ENCODE data around the gene TNNC2. TPM values are rescaled to one million over a fixed set of nuclear protein-coding genes. Genes with fewer than 3 reads are reported as not detected.
"Not testable (repeated sequence)": the region's sequence is repeated elsewhere in the genome, so short reads cannot be mapped to it uniquely, and the experiment has no call there.

Gene TNNC2
- total and polyA plus RNA-seq, 12 donors = 1.4 to 16.9 (median 3.9) TPM; not detected in 2

GRCh38 chr20:45798935-45799642 lies 28.0 kb downstream of the TNNC2 start:
- no peaks in the 10 kb centered on the region for H3K4me1 ChIP-seq (replicated peaks in 1 of 2)
- H3K27ac ChIP-seq = no peak overlapping the region
- H3K36me3 ChIP-seq (replicated peaks in 1 of 2) = peaks cover 0 to 62% of the 10 kb centered on the region in 2 donors
- no peak overlapping the region for H3K4me3 ChIP-seq
- TF ChIP-seq CTCF (IDR thresholded peaks at IDR 0.05) = peak; percentile 61 to 78 (median 64)
- TF ChIP-seq POLR2A (IDR thresholded peaks at IDR 0.05) = no peak
- H3K27me3 ChIP-seq = no peaks in the 10 kb centered on the region
- intact Hi-C loops (cut with DNase I) = no loop called here
- peak; percentile 62 to 81 (median 66) for DNase-seq
- H3K9me3 ChIP-seq (replicated peaks in 1 of 3) = no peaks in the 10 kb centered on the region
- WGBS, 4 donors = 26 to 31% (median 28%) methylated on average over 4 of the region's 4 CpGs

GRCh38 chr20:45797955-45798354 lies 29.2 kb downstream of the TNNC2 start:
- DNase-seq; H3K4me1 ChIP-seq (replicated peaks in 1 of 2); H3K27ac ChIP-seq; intact Hi-C loops (cut with DNase I); H3K4me3 ChIP-seq; H3K27me3 ChIP-seq; H3K9me3 ChIP-seq (replicated peaks in 1 of 3): not testable (repeated sequence)
- WGBS, 4 donors = 75 to 97% (median 83%) methylated on average over 3 of the region's 3 CpGs
- H3K36me3 ChIP-seq (replicated peaks in 1 of 2) = peaks cover 0 to 57% of the 10 kb centered on the region in 2 donors

DNA sequence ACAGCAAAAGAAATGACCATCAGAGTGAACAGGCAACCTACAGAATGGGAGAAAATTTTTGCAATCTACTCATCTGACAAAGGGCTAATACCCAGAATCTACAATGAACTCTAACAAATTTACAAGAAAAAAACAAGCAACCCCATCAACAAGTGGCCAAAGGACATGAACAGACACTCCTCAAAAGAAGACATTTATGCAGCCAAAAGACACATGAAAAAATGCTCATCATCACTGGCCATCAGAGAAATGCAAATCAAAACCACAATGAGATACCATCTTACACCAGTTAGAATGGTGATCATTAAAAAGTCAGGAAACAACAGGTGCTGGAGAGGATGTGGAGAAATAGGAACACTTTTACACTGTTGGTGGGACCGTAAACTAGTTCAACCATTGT lies 29.6 kb downstream of the TNNC2 start:
- H3K9me3 ChIP-seq (replicated peaks in 1 of 3); H3K27me3 ChIP-seq; intact Hi-C loops (cut with DNase I); H3K4me3 ChIP-seq; H3K27ac ChIP-seq; DNase-seq; H3K4me1 ChIP-seq (replicated peaks in 1 of 2): not testable (repeated sequence)
- H3K36me3 ChIP-seq (replicated peaks in 1 of 2) = peaks cover 0 to 52% of the 10 kb centered on the region in 2 donors
- WGBS, 4 donors = no CpG with 5 or more reads among the region's 1 CpG

DNA sequence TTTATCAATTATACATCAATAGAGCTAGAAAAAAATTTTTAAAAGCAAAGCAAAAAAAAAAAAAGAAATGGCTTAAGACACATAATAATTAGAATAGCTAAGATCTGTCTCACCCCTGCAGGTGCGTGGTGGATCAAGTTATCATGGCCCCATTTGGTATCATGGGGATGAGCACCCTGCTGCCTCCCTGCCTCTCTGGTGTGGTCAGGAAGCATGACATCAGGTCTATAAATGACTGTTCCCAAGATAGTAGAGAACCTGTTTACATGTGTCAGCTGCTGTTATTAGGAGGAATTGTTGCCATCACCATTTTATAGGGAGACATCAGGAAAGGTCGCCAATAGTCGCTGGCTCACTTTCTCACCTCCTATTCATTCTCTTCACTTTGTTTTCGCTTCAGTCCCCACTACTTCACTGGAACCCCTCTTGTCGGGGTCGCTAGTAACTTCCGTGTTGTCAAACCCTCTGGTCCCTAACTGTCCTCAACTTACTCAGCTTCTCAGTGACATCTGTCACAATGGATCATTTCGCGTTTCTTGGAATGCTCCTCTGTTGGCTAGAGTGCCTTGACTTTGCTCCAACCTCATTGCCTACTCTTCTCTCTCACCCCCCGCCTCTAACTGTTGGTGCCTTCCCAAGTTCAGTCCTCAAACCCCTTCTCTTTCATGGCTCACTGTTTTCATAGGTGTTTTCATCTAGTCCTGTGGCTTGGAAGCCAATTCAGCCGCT lies 30.6 kb downstream of the TNNC2 start:
- Histone ChIP-seq H3K9me3 (replicated peaks in 1 of 3) (no peaks in the 10 kb centered on the region), H3K4me3 (no peak overlapping the region), H3K27ac (no peak overlapping the region), H3K27me3 (no peaks in the 10 kb centered on the region), H3K36me3 (replicated peaks in 1 of 2) (peaks cover 0 to 42% of the 10 kb centered on the region in 2 donors), H3K4me1 (replicated peaks in 1 of 2) (peaks cover 9% of the 10 kb centered on the region in 2 donors)
- DNase-seq = no peak
- WGBS, 4 donors = 88 to 96% (median 93%) methylated on average over 11 of the region's 11 CpGs
- TF ChIP-seq CTCF (IDR thresholded peaks at IDR 0.05) (no peak), POLR2A (IDR thresholded peaks at IDR 0.05) (no peak)
- intact Hi-C loops (cut with DNase I) = no loop called here

- Histone ChIP-seq H3K27me3 (no peaks in the 10 kb centered on the region), H3K36me3 (replicated peaks in 1 of 2) (peaks cover 0 to 34% of the 10 kb centered on the region in 2 donors), H3K27ac (peak overlapping the region; percentile 43 to 88 (median 87)), H3K4me3 (peak overlapping the region; percentile 64 to 90 (median 76)), H3K9me3 (replicated peaks in 1 of 3) (no peaks in the 10 kb centered on the region), H3K4me1 (replicated peaks in 1 of 2) (peaks cover 9% of the 10 kb centered on the region in 2 donors)
- 20 to 30% (median 24%) methylated on average over 12 to 19 of the region's 19 CpGs for WGBS, 4 donors
- no peak for TF ChIP-seq CTCF (IDR thresholded peaks at IDR 0.05)
- TF ChIP-seq POLR2A (IDR thresholded peaks at IDR 0.05) = no peak
- intact Hi-C loops (cut with DNase I) = no loop called here
- DNase-seq = peak in 4 of 7 donors; percentile 16 to 63 (median 38)
Observed at GRCh38 chr20:45792317-45793118, 34.6 kb downstream of the TNNC2 start.

Measured in adrenal gland (tissue), 12 donors.